GM10266 (cell line): ENCODE results near the gene FAM229A.
A peak's percentile ranks its signal among the peaks of the same experiment; 100 is the strongest.

Experiments used
- DNase-seq: peaks from one replicate; pipeline ENCODE4 v3.0.0; 2012; ENCODE audit errors: extremely low spot score
- TF ChIP-seq, protein P1 (sequence below): IDR thresholded peaks from 2 replicates; pipeline ENCODE4 v1.5.1; 2012; ENCODE audit warnings: mild to moderate bottlenecking, low read depth; ENCODE audit not compliant: control insufficient read depth, insufficient read depth; ENCODE audit errors: missing control alignments

FAM229A gene, protein sequence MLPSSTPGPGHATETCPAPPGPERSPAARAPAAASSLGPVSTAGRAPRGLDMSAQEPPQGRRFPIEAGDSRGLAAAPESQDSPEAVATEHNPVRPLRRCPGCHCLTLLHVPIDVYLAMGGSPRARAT

DNA sequence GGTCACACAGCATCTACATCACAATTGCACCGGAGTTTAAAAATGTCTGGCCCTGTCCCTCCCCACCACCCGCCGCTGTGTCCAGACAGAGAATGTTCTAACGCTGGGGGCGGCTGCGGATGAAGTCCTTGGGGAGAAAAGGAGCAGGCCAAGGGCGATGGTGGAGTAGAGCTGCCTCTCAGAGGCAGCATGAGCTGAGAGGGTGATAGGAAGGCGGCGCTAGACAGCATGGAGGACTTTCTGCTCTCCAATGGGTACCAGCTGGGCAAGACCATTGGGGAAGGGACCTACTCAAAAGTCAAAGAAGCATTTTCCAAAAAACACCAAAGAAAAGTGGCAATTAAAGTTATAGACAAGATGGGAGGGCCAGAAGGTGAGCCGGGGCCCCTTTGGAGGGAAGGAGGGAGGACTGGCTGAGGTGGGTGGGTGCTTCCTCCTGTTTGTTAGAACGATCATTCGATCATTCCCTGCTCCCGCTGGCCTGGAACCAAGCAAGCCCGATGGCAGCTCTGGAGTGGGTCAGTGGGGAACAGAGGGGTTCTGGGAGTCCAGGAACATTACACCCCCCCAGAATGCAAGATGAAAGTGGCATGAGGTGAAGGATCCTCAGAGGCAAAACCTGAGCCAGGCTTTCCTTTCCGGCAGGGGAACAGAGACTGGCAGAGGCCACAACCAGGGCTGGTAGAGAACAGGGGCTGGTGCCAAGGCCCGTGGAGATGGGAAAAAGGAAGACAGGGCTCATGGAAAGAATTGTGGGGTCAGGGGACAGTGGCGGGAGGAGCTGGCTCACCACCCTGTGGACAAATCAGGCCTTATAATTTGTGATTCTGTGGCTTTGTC, at the start of gene FAM229A, which contains the start of gene TSSK3:
TSS of gene FAM229A (minus strand) at position 12 of the 840 bp plus-strand sequence. CDS start 394 bp downstream, outside the sequence.
TSS of gene TSSK3 (plus strand) at position 66 of the 840 bp plus-strand sequence. CDS start at position 229, 163 bp downstream.
- no peak for DNase-seq
- TF ChIP-seq, protein P1, sequence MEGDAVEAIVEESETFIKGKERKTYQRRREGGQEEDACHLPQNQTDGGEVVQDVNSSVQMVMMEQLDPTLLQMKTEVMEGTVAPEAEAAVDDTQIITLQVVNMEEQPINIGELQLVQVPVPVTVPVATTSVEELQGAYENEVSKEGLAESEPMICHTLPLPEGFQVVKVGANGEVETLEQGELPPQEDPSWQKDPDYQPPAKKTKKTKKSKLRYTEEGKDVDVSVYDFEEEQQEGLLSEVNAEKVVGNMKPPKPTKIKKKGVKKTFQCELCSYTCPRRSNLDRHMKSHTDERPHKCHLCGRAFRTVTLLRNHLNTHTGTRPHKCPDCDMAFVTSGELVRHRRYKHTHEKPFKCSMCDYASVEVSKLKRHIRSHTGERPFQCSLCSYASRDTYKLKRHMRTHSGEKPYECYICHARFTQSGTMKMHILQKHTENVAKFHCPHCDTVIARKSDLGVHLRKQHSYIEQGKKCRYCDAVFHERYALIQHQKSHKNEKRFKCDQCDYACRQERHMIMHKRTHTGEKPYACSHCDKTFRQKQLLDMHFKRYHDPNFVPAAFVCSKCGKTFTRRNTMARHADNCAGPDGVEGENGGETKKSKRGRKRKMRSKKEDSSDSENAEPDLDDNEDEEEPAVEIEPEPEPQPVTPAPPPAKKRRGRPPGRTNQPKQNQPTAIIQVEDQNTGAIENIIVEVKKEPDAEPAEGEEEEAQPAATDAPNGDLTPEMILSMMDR: no peak

DNA sequence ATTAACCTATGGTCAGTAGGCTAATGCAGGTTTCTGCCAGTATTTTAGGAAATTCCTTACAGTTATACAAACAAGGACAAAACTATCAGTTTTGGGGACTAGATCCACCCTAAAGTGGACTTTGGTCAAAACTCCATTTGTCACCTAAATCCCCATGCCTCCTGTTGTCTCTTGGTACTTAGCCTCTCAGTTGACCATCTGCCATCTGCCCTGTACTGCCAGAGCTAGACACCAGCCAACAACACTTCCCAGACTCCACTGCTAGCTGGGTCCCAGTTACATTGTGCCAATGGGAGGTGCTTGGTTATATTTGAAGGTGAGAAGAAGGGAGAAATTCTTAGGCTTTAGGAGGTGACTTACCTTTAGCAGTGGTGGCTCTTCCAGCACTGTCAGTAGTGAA, 49.0 kb upstream of the FAM229A start:
- no peak for DNase-seq
- TF ChIP-seq, protein P1: no peak

GRCh38 chr1:32406629-32407111, 44.4 kb upstream of the FAM229A start:
- DNase-seq: no peak
- TF ChIP-seq, protein P1: no peak

DNA sequence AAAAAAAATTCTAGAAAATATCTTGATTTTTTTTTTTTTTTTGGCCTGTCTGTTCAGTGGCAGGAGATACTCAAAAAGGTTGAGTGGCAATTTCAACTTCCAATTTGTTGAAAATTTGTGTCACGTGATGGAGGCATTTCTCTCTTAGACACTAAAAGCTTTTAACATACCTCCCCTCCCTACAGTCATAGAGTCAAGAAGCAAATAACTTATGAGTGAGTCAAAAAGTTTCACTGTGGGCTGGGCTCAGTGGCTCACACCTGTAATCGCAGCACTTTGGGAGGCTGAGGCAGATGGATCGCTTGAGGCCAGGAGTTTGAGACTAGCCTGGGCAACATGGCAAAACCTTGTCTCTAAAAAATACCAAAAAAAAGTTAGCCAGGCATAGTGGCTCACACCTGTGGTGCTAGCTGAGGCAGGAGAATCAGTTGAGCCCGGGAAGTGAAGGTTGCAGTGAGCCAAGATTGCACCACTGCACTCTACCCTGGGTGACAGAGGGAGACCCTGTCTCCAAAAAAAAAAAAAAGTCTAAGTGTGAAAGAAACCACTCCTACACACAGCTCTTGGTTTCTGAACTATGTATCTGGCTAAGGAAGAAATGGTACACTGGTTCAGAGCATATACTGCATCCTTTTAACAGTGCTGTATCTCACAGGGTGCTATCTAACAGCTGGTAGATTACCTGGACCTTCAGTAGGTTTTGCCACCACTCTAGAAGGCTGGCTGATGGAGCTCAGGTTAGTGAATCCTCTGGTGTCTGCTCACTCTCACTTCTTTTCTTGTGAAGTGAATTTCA, 43.6 kb upstream of the FAM229A start:
- TF ChIP-seq, protein P1: no peak
- no peak for DNase-seq

GRCh38 chr1:32404946-32405345, 42.7 kb upstream of the FAM229A start:
- TF ChIP-seq, protein P1: no peak
- no peak for DNase-seq

DNA sequence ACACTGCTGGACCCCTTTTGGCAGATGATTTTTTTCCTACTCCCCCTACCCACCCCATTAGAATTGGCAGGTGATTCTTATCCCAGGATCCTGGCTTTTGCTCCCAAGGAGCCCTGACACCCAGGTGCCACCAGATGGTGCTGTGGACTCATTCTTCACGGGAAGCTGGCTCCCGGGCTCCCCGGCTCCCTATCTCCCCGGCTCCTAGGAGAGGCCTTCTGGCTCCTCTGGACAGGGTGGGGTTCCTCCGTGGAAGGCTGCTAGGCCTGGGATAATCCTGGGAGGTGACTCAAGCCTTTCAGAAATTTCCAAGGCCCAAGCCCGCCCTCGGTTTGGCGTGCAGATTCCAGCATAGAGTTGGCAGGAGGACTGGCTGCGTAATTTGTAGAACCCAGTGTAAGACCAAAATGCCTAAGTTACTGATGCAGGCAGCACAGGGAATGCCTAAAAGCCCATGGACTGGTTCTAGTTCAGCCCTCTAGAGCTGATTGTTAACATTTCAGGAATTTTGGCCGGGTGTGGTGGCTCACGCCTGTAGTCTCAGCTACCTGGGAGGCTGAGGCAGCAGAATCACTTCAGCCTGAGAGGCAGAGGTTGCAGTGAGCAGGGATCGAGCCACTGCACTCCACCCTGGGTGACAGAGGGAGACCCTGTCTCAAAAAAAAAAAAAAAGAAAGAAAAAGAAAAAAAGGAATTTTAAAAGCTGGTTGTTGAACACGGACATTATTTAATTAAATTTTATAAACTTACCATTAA, 38.8 kb upstream of the FAM229A start:
- TF ChIP-seq, protein P1: peak; percentile 90
- DNase-seq: peak; percentile 69
